ENCODE measurements around the gene TRPV2.

DNA sequence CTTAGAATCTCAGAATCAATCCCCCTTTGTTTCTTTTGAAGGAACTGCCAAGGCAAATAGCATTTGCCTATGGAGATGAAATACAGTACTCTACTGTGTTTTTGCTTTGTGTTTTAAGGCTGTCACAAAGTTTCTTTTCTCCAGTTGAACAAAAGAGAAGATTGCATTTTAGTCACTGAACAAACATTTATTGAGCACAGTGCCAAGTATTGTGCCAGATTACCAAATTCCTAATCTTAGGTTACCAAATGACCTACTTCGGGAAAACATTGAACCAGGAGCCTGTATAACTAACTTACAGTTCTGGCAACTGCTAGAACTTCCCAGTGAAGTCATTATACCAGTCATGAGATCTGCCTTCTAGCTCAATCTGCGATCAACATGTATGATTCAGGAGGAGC lies 37.4 kb upstream of the TRPV2 start:
- TF ChIP-seq SP1 (IDR thresholded peaks at IDR 0.05), result no peak
- TF ChIP-seq, protein P1, sequence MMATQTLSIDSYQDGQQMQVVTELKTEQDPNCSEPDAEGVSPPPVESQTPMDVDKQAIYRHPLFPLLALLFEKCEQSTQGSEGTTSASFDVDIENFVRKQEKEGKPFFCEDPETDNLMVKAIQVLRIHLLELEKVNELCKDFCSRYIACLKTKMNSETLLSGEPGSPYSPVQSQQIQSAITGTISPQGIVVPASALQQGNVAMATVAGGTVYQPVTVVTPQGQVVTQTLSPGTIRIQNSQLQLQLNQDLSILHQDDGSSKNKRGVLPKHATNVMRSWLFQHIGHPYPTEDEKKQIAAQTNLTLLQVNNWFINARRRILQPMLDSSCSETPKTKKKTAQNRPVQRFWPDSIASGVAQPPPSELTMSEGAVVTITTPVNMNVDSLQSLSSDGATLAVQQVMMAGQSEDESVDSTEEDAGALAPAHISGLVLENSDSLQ (IDR thresholded peaks at IDR 0.05), result no peak
- no peak for TF ChIP-seq CTBP1 (IDR thresholded peaks at IDR 0.05; ENCODE audit: borderline replicate concordance)
- no peak for TF ChIP-seq ARNT (IDR thresholded peaks at IDR 0.05)
- no peak for TF ChIP-seq LEF1 (IDR thresholded peaks at IDR 0.05; ENCODE audit: borderline replicate concordance)
- no peak for TF ChIP-seq SUZ12 (IDR thresholded peaks at IDR 0.05)
- no peak for TF ChIP-seq TARDBP (IDR thresholded peaks at IDR 0.05)
- TF ChIP-seq FOXM1 (IDR thresholded peaks at IDR 0.05; ENCODE audit: borderline replicate concordance), result no peak
- TF ChIP-seq NFRKB (IDR thresholded peaks at IDR 0.05), result no peak

Data from HEK293T (cell line).